LNCAP (cell line): ENCODE results near the gene FBL.

ENCODE experiments used
- TF ChIP-seq, protein P1 (sequence below): fragments of 450-650 bp; IDR thresholded peaks from 2 replicates; pipeline ENCODE4 v1.5.1; 2017; ENCODE audit warnings: mild to moderate bottlenecking

FBL gene

GRCh38 chr19:39797083-39797482 is 49.1 kb downstream of the FBL start:
- TF ChIP-seq, protein P1, sequence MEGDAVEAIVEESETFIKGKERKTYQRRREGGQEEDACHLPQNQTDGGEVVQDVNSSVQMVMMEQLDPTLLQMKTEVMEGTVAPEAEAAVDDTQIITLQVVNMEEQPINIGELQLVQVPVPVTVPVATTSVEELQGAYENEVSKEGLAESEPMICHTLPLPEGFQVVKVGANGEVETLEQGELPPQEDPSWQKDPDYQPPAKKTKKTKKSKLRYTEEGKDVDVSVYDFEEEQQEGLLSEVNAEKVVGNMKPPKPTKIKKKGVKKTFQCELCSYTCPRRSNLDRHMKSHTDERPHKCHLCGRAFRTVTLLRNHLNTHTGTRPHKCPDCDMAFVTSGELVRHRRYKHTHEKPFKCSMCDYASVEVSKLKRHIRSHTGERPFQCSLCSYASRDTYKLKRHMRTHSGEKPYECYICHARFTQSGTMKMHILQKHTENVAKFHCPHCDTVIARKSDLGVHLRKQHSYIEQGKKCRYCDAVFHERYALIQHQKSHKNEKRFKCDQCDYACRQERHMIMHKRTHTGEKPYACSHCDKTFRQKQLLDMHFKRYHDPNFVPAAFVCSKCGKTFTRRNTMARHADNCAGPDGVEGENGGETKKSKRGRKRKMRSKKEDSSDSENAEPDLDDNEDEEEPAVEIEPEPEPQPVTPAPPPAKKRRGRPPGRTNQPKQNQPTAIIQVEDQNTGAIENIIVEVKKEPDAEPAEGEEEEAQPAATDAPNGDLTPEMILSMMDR, result no peak

DNA sequence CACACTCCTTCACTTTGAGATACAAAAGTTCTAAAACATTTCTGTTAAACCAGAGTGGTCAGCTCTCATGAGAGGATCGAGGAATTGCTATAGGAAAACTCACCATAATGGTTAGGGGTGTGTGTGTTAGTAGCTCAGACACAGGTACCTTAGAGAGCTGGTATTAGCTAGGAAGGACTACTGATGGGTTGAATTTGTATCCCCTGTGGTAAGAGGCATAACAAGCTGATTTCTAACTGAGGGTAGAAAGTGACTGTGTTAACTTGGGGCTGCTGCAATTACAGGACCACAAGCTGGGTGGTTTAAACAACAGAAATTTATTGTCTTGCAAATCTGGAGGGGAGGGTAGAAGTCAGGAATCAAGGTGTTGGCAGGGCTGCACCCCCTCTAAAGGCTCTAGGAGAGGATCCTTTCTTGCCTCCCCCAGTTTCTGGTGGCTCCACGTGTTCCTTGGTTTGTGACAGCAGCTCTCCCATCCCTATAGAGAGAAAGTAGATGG is 50.1 kb downstream of the FBL start:
- TF ChIP-seq, protein P1, result no peak

GRCh38 chr19:39795001-39795400 is 51.2 kb downstream of the FBL start:
- TF ChIP-seq, protein P1, result no peak

DNA sequence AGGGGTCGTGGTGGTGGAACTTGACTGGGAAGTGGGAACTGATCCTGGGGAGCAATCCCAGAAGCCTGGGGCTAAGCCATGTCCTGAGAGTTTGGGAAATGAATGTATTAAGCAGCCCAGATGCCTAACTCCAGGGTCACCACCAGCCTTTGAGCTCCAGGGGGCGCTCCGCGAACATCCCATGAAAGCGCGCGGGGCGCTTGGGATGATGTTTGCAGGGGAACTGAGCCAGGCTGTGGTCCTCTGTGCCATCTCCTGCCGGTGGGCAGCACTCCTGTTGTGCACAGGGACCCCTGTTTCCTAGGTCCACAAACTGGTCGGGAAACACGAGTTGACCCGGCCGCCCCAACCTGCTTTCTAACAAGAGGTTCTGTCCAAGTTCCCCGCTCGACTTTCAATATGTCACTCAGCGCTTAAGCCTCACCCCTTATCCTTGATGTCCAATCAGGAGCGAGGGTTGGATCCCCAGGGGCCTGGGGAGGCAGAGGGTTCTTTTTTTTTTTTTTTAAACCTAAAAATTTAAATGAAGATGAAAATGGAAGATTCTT is 53.1 kb downstream of the FBL start:
- TF ChIP-seq, protein P1, result peak; percentile 92

GRCh38 chr19:39788244-39788643 is 57.9 kb downstream of the FBL start:
- TF ChIP-seq, protein P1, result no peak
